GM12872 (cell line): ENCODE measurements around the gene ZNF804A.

Source experiments
- TF ChIP-seq, protein P1 (sequence below): IDR thresholded peaks from 3 replicates; pipeline ENCODE4 v1.5.1; 2011; ENCODE audit warnings: low read depth, mild to moderate bottlenecking, low read length, moderate library complexity; ENCODE audit not compliant: insufficient read depth

The ZNF804A gene

DNA sequence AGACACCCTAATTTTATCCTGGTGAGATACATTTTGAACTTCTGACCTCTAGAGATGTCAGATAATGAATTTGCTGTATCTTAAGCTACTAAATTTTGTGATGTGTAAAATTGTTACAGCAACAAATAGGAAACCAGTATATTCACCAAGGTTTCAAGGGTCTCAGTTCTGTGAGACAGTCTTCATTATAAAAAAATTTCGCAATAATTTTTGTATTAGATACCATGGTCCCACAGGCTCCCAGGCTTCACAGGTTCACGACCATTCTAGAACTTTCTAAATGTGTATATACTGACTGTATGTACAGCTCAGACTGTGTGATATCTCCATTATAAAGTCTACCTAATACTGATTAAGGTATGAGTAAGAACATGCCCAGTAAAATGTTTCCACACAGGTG is 181.4 kb downstream of the ZNF804A start:
- TF ChIP-seq, protein P1, sequence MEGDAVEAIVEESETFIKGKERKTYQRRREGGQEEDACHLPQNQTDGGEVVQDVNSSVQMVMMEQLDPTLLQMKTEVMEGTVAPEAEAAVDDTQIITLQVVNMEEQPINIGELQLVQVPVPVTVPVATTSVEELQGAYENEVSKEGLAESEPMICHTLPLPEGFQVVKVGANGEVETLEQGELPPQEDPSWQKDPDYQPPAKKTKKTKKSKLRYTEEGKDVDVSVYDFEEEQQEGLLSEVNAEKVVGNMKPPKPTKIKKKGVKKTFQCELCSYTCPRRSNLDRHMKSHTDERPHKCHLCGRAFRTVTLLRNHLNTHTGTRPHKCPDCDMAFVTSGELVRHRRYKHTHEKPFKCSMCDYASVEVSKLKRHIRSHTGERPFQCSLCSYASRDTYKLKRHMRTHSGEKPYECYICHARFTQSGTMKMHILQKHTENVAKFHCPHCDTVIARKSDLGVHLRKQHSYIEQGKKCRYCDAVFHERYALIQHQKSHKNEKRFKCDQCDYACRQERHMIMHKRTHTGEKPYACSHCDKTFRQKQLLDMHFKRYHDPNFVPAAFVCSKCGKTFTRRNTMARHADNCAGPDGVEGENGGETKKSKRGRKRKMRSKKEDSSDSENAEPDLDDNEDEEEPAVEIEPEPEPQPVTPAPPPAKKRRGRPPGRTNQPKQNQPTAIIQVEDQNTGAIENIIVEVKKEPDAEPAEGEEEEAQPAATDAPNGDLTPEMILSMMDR = no peak

DNA sequence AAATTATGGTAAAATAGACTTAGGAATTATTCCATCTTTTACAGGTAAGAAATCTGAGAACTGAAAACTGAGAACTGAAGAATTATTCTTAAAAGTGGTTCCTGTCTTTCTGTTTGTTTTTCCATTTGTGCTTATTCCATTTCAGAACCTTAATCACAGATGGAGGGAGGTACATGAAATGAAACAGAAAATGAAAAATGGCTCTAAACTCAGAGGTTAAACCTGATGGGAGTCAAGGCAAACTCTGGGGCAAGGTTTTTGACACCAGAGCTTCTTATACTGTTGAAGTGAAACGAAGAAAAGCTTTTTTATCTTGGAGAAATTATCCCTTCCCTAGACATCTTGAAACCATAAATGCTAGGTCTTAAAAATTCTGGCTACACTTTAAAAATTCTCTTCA is 182.1 kb downstream of the ZNF804A start:
- TF ChIP-seq, protein P1 = no peak

DNA sequence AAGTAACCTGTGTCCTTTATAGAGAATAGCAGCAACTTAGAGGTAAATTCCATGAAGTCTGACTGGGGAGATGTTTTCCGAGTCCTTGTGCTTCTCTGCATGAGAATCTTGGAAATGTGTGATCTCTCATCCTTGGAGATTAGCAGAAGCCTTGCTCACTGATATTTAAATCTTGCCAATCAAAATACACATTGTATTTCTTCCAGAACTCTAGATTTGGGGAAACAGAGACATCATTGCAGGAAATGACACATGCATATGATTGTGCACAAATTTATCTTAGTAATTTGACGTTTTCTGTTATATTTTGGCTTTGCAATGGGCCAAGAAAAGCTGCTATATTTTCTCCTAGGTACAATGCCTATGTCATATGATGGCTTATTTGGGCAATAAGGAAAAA is 182.6 kb downstream of the ZNF804A start:
- TF ChIP-seq, protein P1 = no peak

DNA sequence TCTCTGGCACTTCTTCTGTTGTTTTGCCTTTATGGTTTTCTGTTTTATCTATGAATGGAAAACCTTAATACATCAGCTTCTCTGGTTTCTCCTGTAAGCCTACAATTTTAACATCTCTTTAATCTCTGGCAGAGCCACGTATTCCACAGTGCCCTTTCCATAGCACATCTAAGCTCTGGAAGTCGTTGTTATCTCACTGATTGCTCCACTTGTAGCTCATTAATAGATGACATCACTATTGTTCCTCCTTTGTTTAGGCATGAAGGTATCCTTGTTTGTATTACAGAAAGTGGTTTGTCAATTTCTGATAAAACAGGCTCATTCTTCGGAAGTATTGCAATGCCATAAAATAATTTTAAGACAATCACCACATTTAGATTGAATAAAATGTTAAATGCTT is 185.2 kb downstream of the ZNF804A start:
- TF ChIP-seq, protein P1 = no peak

DNA sequence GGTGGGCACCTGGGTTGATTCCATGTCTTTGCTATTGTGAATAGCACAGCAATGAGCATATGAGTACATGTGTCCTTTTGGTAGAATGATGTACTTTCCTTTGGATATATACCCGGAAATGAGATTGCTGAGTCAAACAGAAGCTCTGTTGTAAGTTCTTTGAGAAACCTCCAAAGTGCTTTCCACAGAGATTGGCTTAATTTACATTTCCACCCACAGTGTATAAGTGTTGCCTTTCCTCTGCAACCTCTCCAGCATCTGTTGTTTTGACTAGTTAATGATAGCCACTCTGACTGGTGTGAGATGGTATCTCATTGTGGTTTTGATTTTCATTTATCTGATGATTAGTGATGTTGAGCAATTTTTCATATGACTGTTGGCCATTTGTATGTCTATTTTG is 194.8 kb downstream of the ZNF804A start:
- TF ChIP-seq, protein P1 = no peak

DNA sequence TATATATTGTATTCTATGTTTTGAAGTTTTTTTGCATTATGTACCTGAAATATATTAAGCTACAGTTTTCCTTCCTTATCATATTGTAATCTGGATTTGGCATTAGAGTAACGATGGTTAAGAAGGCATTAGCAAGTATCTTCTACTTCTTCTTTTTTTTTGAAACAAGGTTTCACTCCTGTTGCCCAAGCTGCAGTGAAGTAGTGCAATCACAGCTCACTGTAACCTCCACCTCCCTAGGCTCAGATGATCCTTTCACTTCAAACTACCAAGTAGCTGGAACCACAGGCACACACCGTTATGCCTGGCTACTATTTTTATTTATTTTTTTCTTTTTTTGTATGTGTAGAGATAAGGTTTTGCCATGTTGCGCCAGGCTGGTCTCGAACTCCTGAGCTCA is 201.1 kb downstream of the ZNF804A start:
- TF ChIP-seq, protein P1 = no peak

DNA sequence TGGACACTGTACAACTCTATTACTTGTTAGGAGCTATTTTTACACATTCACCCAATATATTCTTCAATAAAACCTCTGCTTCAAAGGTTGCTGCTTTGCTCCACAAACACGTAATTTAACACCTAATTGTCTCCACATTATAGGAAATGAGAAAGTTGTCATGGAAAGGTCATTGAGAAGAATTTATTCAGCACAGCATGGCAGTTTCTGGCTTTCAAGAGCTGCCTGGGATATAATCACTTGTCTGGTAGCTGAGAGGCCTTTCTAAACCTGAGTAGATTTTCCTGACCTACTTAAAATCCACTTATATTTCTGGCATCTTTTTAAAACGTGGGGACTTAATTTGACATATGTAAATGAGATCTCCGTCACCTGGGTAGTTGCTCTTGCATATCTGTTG is 216.1 kb downstream of the ZNF804A start:
- TF ChIP-seq, protein P1 = no peak

DNA sequence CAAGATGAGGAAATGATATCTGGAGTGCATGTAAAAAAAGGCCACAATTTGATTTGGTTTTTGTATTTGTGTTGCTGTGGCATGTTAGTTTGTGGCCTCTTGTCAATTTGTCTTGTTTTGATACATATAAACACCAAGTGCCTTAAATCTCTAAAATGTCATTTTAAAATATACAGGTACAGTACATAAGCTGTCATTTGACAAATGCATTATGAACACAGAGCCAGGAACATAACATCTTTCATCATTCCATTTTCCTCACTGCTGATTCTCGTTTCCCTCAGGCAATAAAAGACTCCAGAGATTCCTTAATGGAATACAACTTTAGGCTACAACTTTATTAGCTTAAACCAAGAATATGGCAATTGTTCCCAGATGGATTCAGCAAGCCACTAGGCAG is 217.5 kb downstream of the ZNF804A start:
- TF ChIP-seq, protein P1 = no peak
